Caco-2 (cell line): ENCODE data around the gene GRK6. TPM values are rescaled to one million over a fixed set of nuclear protein-coding genes. Genes with fewer than 3 reads are reported as not detected.

ENCODE experiments used
- BruUV-seq: library from RNA; stranded (reverse); fragments of 400-500 nt; replicated peaks from 2 replicates; lab custom pipeline; 2021; lab: Mats Ljungman, UMichigan
- CTCF ChIA-PET: fragments of 300-600 bp; sonication (Branson Sonifier 250); formaldehyde crosslinking; loops from one replicate; lab custom pipeline; 2022; ENCODE audit warnings: antibody characterized with exemption; lab: Charles Lee
- POLR2A ChIA-PET: fragments of 300-600 bp; sonication (Branson Sonifier 250); formaldehyde crosslinking; loops from one replicate; lab custom pipeline; 2022; ENCODE audit warnings: antibody characterized with exemption; lab: Charles Lee
- DNase-seq, 2 experiments: peaks; one replicate each; pipeline versions ENCODE4 v3.0.0 to v3.0.0-alpha.2; 2020 to 2022
- H3K27me3 ChIP-seq: replicated peaks from 2 replicates; pipeline ENCODE4 v1.6.0; 2011; ENCODE audit warnings: low read length; ENCODE audit not compliant: control insufficient read depth, insufficient read depth
- H3K36me3 ChIP-seq: 2 replicates; pipeline ENCODE4 v1.5.1; 2011; ENCODE audit warnings: low read length; ENCODE audit not compliant: control insufficient read depth, insufficient read depth
- H3K4me1 ChIP-seq: fragments of 250-450 bp; sonication (Bioruptor Pico); 2 replicates; pipeline ENCODE4 v1.5.1; 2020; ENCODE audit warnings: mild to moderate bottlenecking
- H3K4me3 ChIP-seq: 2 replicates; pipeline ENCODE4 v1.5.1; 2011; ENCODE audit warnings: low read depth, mild to moderate bottlenecking, control low read depth, low read length
- H3K9me3 ChIP-seq: fragments of 250-450 bp; sonication (Bioruptor Pico); 2 replicates; pipeline ENCODE4 v1.5.1; 2020; ENCODE audit warnings: mild to moderate bottlenecking, moderate library complexity
- H3K27ac Mint-ChIP-seq: one replicate; pipeline ENCODE4 v1.8.0; 2022; ENCODE audit warnings: mixed read lengths; ENCODE audit not compliant: unreplicated experiment
- H3K27me3 Mint-ChIP-seq: one replicate; pipeline ENCODE4 v1.8.0; 2022; ENCODE audit warnings: mixed read lengths; ENCODE audit not compliant: insufficient read depth, unreplicated experiment
- H3K36me3 Mint-ChIP-seq: one replicate; pipeline ENCODE4 v1.8.0; 2022; ENCODE audit warnings: mild to moderate bottlenecking, mixed read lengths; ENCODE audit not compliant: insufficient read depth, unreplicated experiment
- H3K4me1 Mint-ChIP-seq: one replicate; pipeline ENCODE4 v1.8.0; 2022; ENCODE audit warnings: low read depth, mixed read lengths; ENCODE audit not compliant: unreplicated experiment
- H3K4me3 Mint-ChIP-seq: one replicate; pipeline ENCODE4 v1.8.0; 2022; ENCODE audit warnings: mild to moderate bottlenecking, moderate library complexity, mixed read lengths; ENCODE audit not compliant: unreplicated experiment
- H3K9me3 Mint-ChIP-seq: one replicate; pipeline ENCODE4 v1.8.0; 2022; ENCODE audit warnings: mixed read lengths; ENCODE audit not compliant: unreplicated experiment
- CTCF ChIP-seq, 2 experiments: fragments of 200-600 bp in 1 of 2; IDR thresholded peaks; 1 replicate in 1 of 2; 2 replicates in 1 of 2; pipeline versions ENCODE4 v1.5.1 to v1.8.0; 2011 to 2022; ENCODE audit warnings: antibody characterized with exemption in 1 of 2, control low read depth in 1 of 2, inconsistent platforms in 1 of 2, low read depth in 1 of 2, low read length in 1 of 2, mild to moderate bottlenecking in 1 of 2, moderate library complexity in 1 of 2; ENCODE audit not compliant: insufficient read depth in 1 of 2, severe bottlenecking in 1 of 2, unreplicated experiment in 1 of 2
- intact Hi-C: fragments of 100-400 bp; cut with micrococcal nuclease; formaldehyde crosslinking; loops from one replicate; pipeline ENCODE4 v1.10.0; 2022; ENCODE audit not compliant: unreplicated experiment
- total RNA-seq: library from RNA; stranded (reverse); gene quantifications from 2 replicates; pipeline ENCODE4 v1.2.3, GENCODE V29; 2022

Gene GRK6
- total RNA-seq, 1 experiment from 2014 or later, result 71.9 TPM

GRCh38 chr5:177392765-177393164 is 33.7 kb upstream of the GRK6 start:
- no peaks in the 10 kb centered on the region for H3K36me3 ChIP-seq
- Mint-ChIP-seq H3K27ac (no peak overlapping the region), H3K4me1 (peaks cover 16% of the 10 kb centered on the region), H3K36me3 (peaks cover 12% of the 10 kb centered on the region), H3K4me3 (no peak overlapping the region), H3K27me3 (peaks cover 3% of the 10 kb centered on the region), H3K9me3 (no peaks in the 10 kb centered on the region)
- ChIA-PET POLR2A (no interaction called here), CTCF (interaction anchor here (1.2 to 1.7 kb wide), 2 partner anchors 10 to 22 kb away, joined by 4 to 8 read pairs; no protein-coding TSS in a partner anchor)
- no peaks in the 10 kb centered on the region for H3K9me3 ChIP-seq
- TF ChIP-seq CTCF (IDR thresholded peaks at IDR 0.05; ENCODE audit: insufficient read depth in 1 of 2, low read depth in 1 of 2, low read length in 1 of 2, severe bottlenecking in 1 of 2, unreplicated experiment in 1 of 2), result no peak
- no peak overlapping the region for H3K4me3 ChIP-seq
- intact Hi-C loops, result no loop called here
- no peak for DNase-seq
- BruUV-seq, result no TSS peak
- H3K27me3 ChIP-seq, result no peaks in the 10 kb centered on the region
- peaks cover 22% of the 10 kb centered on the region for H3K4me1 ChIP-seq

GRCh38 chr5:177393206-177393765 is 33.2 kb upstream of the GRK6 start:
- Mint-ChIP-seq H3K36me3 (peaks cover 12% of the 10 kb centered on the region), H3K27me3 (peaks cover 3% of the 10 kb centered on the region), H3K27ac (no peak overlapping the region), H3K9me3 (no peaks in the 10 kb centered on the region), H3K4me3 (no peak overlapping the region), H3K4me1 (peaks cover 16% of the 10 kb centered on the region)
- H3K36me3 ChIP-seq, result no peaks in the 10 kb centered on the region
- TF ChIP-seq CTCF (IDR thresholded peaks at IDR 0.05; ENCODE audit: insufficient read depth in 1 of 2, low read depth in 1 of 2, low read length in 1 of 2, severe bottlenecking in 1 of 2, unreplicated experiment in 1 of 2), result no peak
- intact Hi-C loops, result no loop called here
- H3K27me3 ChIP-seq, result no peaks in the 10 kb centered on the region
- no peak for DNase-seq
- no peaks in the 10 kb centered on the region for H3K9me3 ChIP-seq
- no peak overlapping the region for H3K4me3 ChIP-seq
- BruUV-seq, result no TSS peak
- ChIA-PET POLR2A (no interaction called here), CTCF (interaction anchor here (0.6 to 1.7 kb wide), 3 partner anchors 9 to 23 kb away, joined by 3 to 8 read pairs (median 4); no protein-coding TSS in a partner anchor)
- peaks cover 20% of the 10 kb centered on the region for H3K4me1 ChIP-seq

GRCh38 chr5:177393990-177394389 is 32.5 kb upstream of the GRK6 start:
- CTCF ChIA-PET, result no interaction called here
- POLR2A ChIA-PET, result no interaction called here

More at GRCh38 chr5:177393990-177394389, 32.5 kb upstream of the GRK6 start:
- Mint-ChIP-seq H3K27me3 (peaks cover 3% of the 10 kb centered on the region), H3K4me1 (peaks cover 16% of the 10 kb centered on the region), H3K4me3 (no peak overlapping the region), H3K9me3 (no peaks in the 10 kb centered on the region), H3K36me3 (peaks cover 12% of the 10 kb centered on the region), H3K27ac (no peak overlapping the region)
- DNase-seq, result no peak
- H3K4me1 ChIP-seq, result peaks cover 13% of the 10 kb centered on the region
- no peak for TF ChIP-seq CTCF (IDR thresholded peaks at IDR 0.05; ENCODE audit: insufficient read depth in 1 of 2, low read depth in 1 of 2, low read length in 1 of 2, severe bottlenecking in 1 of 2, unreplicated experiment in 1 of 2)
- H3K36me3 ChIP-seq, result no peaks in the 10 kb centered on the region
- H3K4me3 ChIP-seq, result no peak overlapping the region
- no TSS peak for BruUV-seq
- H3K9me3 ChIP-seq, result no peaks in the 10 kb centered on the region
- intact Hi-C loops, result no loop called here
- H3K27me3 ChIP-seq, result no peaks in the 10 kb centered on the region
